ENCODE measurements around the gene COL23A1.

COL23A1 gene

DNA sequence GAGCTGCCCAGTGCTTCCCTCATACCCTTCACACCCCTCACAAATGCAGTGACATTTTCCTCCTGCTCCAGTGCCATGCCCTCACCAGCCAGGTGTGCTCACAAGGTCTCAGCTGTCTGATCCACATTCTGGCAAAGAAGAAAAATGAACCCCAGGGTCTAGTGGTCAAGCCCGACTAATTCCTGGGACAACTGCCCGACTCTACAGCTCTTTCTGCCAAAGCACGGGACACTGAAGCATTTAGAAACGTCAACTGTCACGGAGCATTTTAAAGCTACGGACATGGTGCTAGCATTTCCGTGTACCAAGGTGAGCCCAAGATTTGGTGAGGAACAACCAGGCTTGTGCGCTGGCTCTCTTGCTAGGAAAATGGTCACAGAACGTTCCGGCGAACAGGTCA lies 300.8 kb downstream of the COL23A1 start:
- no peak for DNase-seq
- H3K4me1 Mint-ChIP-seq (ENCODE audit: low read depth) = no peaks in the 10 kb centered on the region
- no peaks in the 10 kb centered on the region for H3K36me3 Mint-ChIP-seq (ENCODE audit: low read depth)
- no peak overlapping the region for H3K4me3 Mint-ChIP-seq
- no peaks in the 10 kb centered on the region for H3K9me3 Mint-ChIP-seq
- peaks cover 33% of the 10 kb centered on the region for H3K27me3 Mint-ChIP-seq
- no peak overlapping the region for H3K27ac Mint-ChIP-seq

DNA sequence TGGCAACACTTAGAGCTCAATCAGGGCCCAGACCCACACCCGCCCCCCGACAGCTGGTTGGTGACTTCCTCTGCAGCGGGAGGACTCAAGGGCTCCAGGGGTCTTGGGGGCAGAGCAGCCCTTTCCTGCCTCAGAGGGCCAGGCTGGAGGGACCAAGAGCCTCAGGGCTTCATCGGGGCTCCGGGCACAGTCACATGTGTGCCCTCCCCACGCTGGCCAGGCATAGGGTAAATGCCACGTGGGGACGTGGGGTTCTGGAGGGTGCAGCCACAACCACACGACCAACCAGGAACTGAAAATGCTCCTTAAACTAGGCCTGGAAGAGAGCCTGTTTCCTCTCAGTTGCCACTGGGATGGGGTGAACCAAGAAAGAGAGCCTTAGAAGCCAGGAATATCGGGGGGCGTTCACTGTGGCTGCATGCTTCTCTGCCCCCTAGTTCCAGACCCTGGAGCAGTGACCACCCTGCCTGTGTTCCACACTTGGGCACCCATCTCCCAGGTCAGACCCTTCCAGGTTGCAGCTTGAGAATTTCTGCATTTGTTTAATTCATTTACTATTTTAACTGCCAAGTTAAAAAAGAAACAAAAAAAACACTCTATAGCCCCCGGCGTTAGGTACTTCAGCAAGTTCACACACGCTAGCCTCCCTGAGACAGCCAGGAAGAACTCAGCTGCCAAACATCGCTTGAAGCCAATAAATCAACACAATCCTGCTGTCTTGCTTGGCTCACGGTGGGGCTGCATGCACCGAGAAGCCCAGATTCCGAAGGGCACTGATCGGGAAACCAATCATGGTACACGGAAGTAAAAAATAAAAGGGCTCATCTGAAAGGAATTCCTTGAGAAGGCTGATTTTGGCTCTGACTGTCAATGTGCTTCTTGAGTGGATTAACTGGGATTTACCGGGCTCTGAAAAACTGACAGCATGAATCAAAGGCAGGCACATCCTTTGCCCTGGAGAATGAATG lies 301.5 kb downstream of the COL23A1 start:
- H3K4me3 Mint-ChIP-seq = no peak overlapping the region
- no peak for DNase-seq
- H3K36me3 Mint-ChIP-seq (ENCODE audit: low read depth) = no peaks in the 10 kb centered on the region
- no peaks in the 10 kb centered on the region for H3K4me1 Mint-ChIP-seq (ENCODE audit: low read depth)
- H3K27ac Mint-ChIP-seq = no peak overlapping the region
- peaks cover 33% of the 10 kb centered on the region for H3K27me3 Mint-ChIP-seq
- H3K9me3 Mint-ChIP-seq = peaks cover 4% of the 10 kb centered on the region

DNA sequence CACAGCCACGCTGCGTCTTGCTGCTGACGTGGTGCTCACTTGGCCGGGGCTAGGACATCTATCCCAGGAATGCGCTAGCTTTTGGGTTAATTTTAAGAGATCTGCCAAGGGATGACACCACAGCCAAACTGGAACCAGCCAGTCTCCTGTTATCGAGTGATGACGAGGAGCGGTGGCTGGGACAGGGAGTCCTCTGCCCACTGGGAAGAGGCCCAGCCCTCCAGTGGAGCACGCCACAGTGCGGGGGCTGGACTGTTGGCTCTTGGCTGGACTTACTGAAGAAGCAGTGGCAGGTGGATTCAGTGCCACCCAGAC lies 302.4 kb downstream of the COL23A1 start:
- peaks cover 36% of the 10 kb centered on the region for H3K27me3 Mint-ChIP-seq
- H3K36me3 Mint-ChIP-seq (ENCODE audit: low read depth) = no peaks in the 10 kb centered on the region
- no peak overlapping the region for H3K4me3 Mint-ChIP-seq
- H3K4me1 Mint-ChIP-seq (ENCODE audit: low read depth) = no peaks in the 10 kb centered on the region
- DNase-seq = no peak
- H3K9me3 Mint-ChIP-seq = peaks cover 10% of the 10 kb centered on the region
- no peak overlapping the region for H3K27ac Mint-ChIP-seq

DNA sequence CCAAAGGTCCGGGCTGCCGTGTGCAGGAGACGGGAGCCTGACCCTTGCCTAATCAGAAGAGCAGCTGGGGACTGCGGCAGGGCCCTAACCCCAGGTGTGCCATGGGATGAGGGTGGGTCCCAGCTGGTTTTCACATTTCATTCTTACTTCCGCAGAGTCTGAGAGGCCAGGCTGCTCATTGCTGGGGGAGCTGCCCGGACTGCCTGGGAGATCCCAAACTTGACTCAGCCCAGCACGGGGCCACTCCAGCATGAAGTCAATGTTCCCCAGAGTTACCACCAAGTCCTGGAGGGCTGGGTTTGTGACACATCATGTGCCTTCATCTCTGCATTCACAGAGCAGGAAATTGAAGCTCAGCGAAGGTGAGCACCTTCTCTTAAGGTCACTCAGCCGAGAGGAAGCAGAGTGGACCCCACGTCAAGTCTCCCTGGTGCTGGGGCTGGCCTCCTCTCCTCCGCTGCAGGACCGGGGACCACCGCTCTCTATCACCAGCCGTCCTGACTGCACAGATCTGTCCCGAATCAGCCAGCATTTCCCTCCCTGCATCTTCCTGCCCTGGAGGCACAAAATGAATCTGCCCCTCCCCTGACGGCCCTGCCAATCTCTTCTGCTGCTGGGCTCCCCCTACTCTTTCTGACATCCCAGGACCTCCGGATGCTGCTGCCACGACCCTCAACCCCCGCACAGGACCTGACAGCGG lies 303.0 kb downstream of the COL23A1 start:
- H3K27me3 Mint-ChIP-seq = peaks cover 36% of the 10 kb centered on the region
- no peaks in the 10 kb centered on the region for H3K4me1 Mint-ChIP-seq (ENCODE audit: low read depth)
- no peaks in the 10 kb centered on the region for H3K36me3 Mint-ChIP-seq (ENCODE audit: low read depth)
- no peak overlapping the region for H3K27ac Mint-ChIP-seq
- H3K4me3 Mint-ChIP-seq = no peak overlapping the region
- no peak for DNase-seq
- peaks cover 10% of the 10 kb centered on the region for H3K9me3 Mint-ChIP-seq

DNA sequence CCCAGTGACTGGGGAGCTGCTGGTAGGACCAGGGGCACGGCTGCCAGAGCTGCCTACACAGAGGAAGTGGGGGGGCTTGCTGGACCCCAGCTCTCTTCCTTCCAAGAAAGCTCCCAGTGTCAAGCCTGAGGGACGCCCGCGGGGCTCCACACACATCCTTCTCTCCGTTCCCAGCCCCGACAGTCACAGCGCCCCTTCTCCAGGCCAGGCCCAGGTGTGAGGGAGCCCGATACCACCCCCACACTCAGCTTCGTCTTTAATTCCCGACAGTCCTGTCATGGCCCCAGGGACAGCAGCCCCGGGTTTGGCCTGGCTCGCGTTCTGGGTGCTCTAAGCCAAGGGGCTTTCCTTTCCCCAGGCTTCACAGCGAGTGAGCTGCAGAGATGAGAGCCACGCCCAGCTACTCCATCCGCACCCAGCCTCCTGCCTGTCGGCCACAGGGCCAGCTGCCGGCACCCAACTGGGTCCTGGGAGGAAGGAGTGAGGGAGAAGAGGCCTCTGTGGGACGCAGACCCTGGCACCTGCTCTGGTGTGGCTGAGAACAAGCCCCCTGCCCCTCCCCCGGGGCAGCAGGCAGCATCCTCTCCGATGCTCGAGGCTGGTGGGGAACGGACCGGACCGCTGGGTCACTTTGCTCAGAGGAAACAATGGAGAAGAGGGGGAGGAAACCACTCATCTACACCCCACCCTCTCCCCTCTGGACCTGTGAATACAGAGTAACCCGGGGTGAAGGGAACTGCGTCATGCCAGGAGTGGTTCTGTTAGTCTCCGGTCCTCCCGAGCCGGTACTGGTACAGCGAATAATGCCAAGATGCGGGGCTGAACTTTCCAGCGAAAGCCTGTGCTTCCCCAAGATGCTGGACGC lies 303.7 kb downstream of the COL23A1 start:
- Mint-ChIP-seq H3K4me3 (no peak overlapping the region), H3K4me1 (ENCODE audit: low read depth) (no peaks in the 10 kb centered on the region), H3K27me3 (peaks cover 32% of the 10 kb centered on the region), H3K27ac (no peak overlapping the region), H3K36me3 (ENCODE audit: low read depth) (no peaks in the 10 kb centered on the region), H3K9me3 (peaks cover 10% of the 10 kb centered on the region)
- DNase-seq = no peak

DNA sequence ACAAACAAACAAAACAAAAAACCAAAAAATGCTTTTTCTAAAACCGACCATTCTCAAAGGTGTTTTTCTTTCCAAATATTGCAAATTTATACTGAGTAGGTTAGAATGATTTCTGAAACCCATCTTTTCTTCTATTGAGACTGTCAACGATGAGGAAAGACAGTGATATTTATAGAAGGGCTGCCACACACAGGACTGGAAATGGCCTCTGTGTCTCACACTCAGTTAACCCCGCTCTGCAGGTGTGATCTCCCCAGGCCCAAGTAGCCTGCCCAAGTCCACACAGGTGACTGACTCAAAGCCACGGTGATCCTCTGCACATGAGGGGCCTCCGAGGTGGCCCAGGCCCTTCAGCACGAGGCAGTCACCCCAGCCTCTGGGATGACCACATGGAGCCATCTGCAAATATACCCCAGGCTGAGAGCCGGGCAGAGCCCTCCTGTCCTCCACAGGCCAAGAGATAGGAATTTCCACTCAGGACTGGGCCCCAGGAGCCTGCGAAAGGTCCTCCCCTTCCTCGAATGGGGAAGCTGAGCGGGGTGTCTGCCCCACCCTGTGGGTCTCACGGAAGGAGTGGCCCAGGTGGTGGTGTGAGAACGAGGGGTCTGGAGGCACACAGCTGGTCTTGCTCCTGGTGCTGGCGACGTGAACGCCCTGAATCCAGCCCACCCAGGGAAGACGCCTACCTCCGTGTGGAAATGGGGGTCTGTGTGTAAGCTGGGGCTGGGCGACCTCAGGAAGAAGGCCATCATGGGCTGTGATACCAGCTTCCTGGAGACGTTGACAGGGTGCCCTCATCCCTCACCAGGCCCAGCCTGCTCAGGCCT lies 304.6 kb downstream of the COL23A1 start:
- no peak overlapping the region for H3K4me3 Mint-ChIP-seq
- no peak for DNase-seq
- no peaks in the 10 kb centered on the region for H3K4me1 Mint-ChIP-seq (ENCODE audit: low read depth)
- H3K27ac Mint-ChIP-seq = no peak overlapping the region
- peaks cover 10% of the 10 kb centered on the region for H3K9me3 Mint-ChIP-seq
- H3K36me3 Mint-ChIP-seq (ENCODE audit: low read depth) = no peaks in the 10 kb centered on the region
- H3K27me3 Mint-ChIP-seq = peaks cover 27% of the 10 kb centered on the region

DNA sequence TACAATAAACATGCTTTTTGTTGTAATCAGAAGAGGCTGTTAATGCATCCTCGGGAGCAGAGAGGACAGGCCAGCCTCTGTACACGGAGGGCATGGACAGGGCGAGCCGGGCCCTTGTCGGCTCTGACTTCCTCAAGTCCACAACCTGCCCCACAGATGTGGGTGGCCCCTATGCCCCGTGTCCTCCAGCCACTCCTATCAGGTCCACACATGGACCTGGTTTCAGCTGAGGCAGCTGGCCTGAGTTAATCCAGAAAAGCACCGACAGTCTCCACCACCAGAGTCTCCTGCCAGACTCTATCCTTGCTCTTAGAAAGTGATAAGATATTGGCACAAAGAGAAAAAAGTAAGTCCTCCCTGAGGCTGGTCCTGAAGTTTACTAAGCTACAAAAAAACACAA lies 305.2 kb downstream of the COL23A1 start:
- no peak for DNase-seq
- peaks cover 28% of the 10 kb centered on the region for H3K27me3 Mint-ChIP-seq
- H3K4me3 Mint-ChIP-seq = no peak overlapping the region
- H3K9me3 Mint-ChIP-seq = peaks cover 10% of the 10 kb centered on the region
- no peaks in the 10 kb centered on the region for H3K36me3 Mint-ChIP-seq (ENCODE audit: low read depth)
- H3K4me1 Mint-ChIP-seq (ENCODE audit: low read depth) = no peaks in the 10 kb centered on the region
- H3K27ac Mint-ChIP-seq = no peak overlapping the region

DNA sequence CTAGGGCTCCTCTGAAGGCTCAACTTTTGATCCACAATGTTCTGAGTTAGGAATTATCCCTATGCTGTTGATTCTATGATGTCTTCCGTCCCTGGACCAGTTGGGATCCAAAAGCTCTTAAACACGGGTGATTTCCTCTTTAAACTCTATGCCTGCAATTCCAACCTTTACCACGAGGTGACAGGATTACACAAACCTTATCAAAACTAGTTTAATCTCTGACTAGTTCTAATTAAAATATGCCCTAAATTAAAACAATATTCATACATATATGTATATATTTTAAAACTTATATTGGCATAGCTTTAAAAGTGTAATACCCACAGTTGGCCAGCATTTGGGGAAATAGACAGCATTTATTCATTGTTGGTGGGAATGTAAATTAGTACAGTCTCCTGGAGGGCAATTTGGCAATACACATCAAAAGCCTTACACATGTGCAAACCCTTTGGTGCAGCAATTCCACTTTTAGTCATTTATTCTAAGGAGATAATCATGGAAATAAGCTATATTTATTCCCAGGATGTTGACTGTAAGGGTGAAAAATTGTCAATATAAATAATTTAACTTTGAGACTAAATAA lies 306.0 kb downstream of the COL23A1 start:
- no peak for DNase-seq
- Mint-ChIP-seq H3K27ac (no peak overlapping the region), H3K36me3 (ENCODE audit: low read depth) (no peaks in the 10 kb centered on the region), H3K9me3 (peaks cover 10% of the 10 kb centered on the region), H3K4me3 (no peak overlapping the region), H3K4me1 (ENCODE audit: low read depth) (peaks cover 4% of the 10 kb centered on the region), H3K27me3 (peaks cover 29% of the 10 kb centered on the region)

DNA sequence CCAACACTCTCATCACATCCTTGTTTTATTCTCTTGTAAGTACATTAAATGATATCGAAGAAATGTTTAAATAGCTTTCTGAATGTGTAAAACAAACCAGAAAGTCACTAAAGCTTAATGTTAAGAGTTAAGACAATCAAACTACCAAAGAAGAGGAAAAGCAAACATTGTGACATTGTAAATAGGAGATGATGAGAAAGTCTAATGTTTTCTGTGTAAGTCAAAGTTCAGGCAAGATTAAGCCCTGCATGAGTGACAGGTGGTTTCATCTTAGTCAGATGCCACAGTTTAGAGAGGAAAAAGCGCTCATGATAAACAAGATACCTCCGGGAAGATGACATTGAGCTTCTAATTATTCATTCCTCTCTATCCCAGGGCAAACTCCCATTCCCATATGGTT lies 306.7 kb downstream of the COL23A1 start:
- Mint-ChIP-seq H3K9me3 (peaks cover 10% of the 10 kb centered on the region), H3K4me3 (no peak overlapping the region), H3K4me1 (ENCODE audit: low read depth) (peaks cover 4% of the 10 kb centered on the region), H3K27me3 (peaks cover 29% of the 10 kb centered on the region), H3K36me3 (ENCODE audit: low read depth) (no peaks in the 10 kb centered on the region), H3K27ac (no peak overlapping the region)
- no peak for DNase-seq

DNA sequence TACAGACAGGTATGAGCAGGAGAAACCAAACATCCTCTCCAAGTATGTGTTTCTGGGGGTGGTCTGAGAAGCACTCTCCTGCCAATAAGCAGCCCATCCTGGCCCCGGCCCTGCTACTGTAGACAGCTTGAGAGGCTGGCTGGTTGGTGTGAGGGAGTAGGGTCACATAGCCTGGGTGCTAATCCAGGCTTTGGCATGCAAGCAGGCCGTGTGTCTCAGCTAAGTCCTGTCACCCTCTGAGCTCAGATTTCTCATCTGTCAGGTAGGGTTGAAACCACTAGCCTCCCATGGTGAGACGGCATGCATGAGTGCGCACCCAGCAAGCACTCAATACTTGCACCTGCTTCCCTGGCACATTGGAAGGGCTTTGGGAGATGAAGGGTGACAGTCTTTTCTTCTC lies 307.8 kb downstream of the COL23A1 start:
- Mint-ChIP-seq H3K4me3 (no peak overlapping the region), H3K4me1 (ENCODE audit: low read depth) (peaks cover 4% of the 10 kb centered on the region), H3K36me3 (ENCODE audit: low read depth) (no peaks in the 10 kb centered on the region)

DNA sequence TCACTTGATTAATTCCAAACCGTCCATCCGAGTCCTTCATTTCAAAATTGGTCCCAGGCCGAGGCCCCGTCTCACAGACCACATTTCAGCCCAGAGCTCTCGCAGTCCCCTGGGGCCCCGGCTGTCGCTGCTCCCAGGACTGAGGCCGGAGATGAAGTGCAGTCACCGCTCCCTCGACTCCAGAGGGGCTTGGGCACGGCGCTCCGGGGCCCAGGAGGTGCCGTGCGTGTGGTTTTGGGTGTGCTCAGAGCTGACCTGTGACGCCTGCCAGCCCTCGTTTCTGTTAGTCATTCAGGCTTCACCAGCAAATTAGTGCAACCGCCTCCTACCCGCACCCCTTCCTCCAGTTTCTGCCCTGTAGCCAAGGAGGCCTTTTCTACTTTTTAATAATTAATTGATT lies 308.9 kb downstream of the COL23A1 start:
- Mint-ChIP-seq H3K36me3 (ENCODE audit: low read depth) (no peaks in the 10 kb centered on the region), H3K9me3 (peaks cover 10% of the 10 kb centered on the region), H3K4me1 (ENCODE audit: low read depth) (peaks cover 4% of the 10 kb centered on the region), H3K27me3 (peaks cover 20% of the 10 kb centered on the region), H3K4me3 (no peak overlapping the region), H3K27ac (no peak overlapping the region)
- DNase-seq = no peak

More for the DNA sequence above, 307.8 kb downstream of the COL23A1 start:
- no peak overlapping the region for H3K27ac Mint-ChIP-seq
- no peak for DNase-seq
- peaks cover 22% of the 10 kb centered on the region for H3K27me3 Mint-ChIP-seq
- peaks cover 10% of the 10 kb centered on the region for H3K9me3 Mint-ChIP-seq

DNA sequence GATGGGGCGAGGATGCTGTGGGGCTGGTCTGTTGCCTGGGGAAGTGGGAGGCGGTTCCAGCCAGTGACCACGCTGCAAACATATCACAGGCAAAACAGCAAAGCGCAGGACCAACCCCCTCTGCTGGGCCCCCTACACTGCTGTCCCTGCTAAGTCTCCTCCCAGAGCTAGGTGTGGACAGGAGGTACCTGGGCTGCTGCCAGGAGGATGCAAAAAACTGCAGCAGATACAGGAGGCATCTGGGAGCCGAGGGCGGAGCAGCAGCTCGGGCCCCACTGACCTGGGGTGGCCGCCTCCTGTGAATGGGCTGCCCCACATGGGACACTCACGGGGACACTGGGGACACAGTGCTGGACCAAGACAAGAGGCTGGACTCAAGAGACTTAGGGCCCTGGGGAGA lies 309.6 kb downstream of the COL23A1 start:
- Mint-ChIP-seq H3K4me3 (no peak overlapping the region), H3K9me3 (peaks cover 10% of the 10 kb centered on the region), H3K27ac (no peak overlapping the region), H3K36me3 (ENCODE audit: low read depth) (no peaks in the 10 kb centered on the region), H3K27me3 (peaks cover 20% of the 10 kb centered on the region), H3K4me1 (ENCODE audit: low read depth) (peaks cover 4% of the 10 kb centered on the region)
- no peak for DNase-seq

DNA sequence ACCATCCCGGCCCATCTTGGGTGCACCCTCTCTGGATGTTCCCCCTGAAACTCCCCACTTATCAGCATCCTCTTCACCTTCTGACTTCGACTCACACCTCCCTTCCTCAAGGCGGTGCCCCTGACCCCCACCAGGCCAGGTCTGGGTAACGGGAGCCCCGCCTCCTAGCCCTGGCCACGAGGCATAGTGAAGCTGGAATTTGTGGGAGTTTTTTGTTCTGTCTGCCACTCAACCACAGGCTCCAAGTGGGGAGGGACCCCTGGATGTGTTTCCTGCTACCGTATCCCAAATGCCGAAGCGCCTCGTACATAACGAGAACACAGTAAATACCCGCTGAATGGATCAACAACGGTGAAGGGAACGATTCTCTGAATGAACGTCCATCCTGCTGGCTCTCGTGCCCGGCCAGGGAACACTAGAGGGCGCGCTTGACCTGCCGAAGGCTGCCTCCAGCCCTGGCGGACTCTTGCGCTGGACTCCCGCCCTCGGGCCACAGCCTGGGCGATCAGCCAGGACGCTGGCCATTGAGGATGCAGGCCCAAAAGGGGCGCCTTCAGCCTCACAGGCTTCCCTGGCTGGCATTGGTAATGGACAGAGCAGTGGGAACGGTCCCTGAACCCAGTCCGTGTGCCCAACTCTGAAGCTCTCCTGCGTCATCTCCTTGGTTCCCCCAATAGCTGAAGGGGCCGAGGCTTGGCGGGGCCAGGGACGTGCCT lies 310.3 kb downstream of the COL23A1 start:
- Mint-ChIP-seq H3K27me3 (peaks cover 20% of the 10 kb centered on the region), H3K9me3 (peaks cover 10% of the 10 kb centered on the region), H3K4me3 (no peak overlapping the region), H3K4me1 (ENCODE audit: low read depth) (peaks cover 4% of the 10 kb centered on the region), H3K27ac (no peak overlapping the region), H3K36me3 (ENCODE audit: low read depth) (no peaks in the 10 kb centered on the region)
- DNase-seq = peak; percentile 72
